ENCODE results near the gene NSUN6.

The NSUN6 gene

DNA sequence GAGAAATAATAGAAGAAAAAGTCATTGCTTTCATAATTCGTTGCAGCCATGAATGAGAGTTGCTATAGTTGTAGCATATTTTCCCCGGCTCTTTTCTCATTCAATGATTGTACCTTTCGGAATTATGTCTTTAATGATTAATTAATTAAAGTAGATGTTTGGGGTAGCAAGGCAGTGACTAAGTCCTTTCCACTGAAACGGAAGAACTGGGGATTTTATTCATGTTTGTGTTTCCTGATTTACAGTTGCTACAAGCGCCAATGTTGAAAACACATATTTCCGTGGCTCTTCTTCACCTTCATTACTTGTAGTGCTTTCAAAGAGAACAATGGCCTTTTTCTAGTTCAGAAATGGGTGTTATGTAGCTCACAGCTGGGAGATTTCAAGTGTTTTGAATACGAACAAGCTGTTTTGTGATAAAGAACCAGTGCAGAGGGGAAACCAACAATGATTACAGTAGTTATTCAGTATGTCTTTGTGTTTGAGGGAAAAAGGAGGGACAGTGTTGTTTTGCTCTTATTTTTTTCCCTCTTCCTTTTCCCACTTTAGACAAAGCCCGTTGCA is 153.5 kb downstream of the NSUN6 start:
- no peak for DNase-seq
